Astrocyte of the hippocampus (primary cell): ENCODE data around the gene RBM15B.

ENCODE experiments used
- DNase-seq: peaks from one replicate; pipeline ENCODE4 v3.0.0; 2011; ENCODE audit warnings: low read depth, low spot score

RBM15B gene

GRCh38 chr3:51445544-51446280 lies 54.6 kb downstream of the RBM15B start:
- no peak for DNase-seq
